Erythroblast (primary cell): ENCODE measurements around the gene STARD9.

ENCODE experiments used
- DNase-seq, 2 experiments: peaks; one replicate each; lab custom pipeline; 2025; lab: John Stamatoyannopoulos, UW
- GATA1 ChIP-seq: IDR thresholded peaks from 2 replicates; pipeline ENCODE4 v1.6.1; 2011; ENCODE audit warnings: low read depth, mild to moderate bottlenecking, control low read depth, low read length, moderate library complexity
- POLR2A ChIP-seq: IDR thresholded peaks from 2 replicates; pipeline ENCODE4 v1.6.1; 2011; ENCODE audit warnings: mild to moderate bottlenecking, low read length

The STARD9 gene

GRCh38 chr15:42603978-42604377 lies 28.6 kb downstream of the STARD9 start:
- TF ChIP-seq POLR2A (no peak), GATA1 (no peak)
- no peak for DNase-seq

GRCh38 chr15:42604894-42605744 lies 29.7 kb downstream of the STARD9 start:
- DNase-seq, result no peak
- no peak for TF ChIP-seq GATA1

GRCh38 chr15:42605796-42606195 lies 30.4 kb downstream of the STARD9 start:
- DNase-seq, result no peak
- no peak for TF ChIP-seq GATA1

GRCh38 chr15:42608110-42608531 lies 32.7 kb downstream of the STARD9 start:
- TF ChIP-seq POLR2A, result no peak
- DNase-seq, result peak; percentile 19 to 48

GRCh38 chr15:42608752-42609488 lies 33.5 kb downstream of the STARD9 start:
- TF ChIP-seq POLR2A (no peak), GATA1 (no peak)
- DNase-seq, result no peak

GRCh38 chr15:42611532-42611931 lies 36.1 kb downstream of the STARD9 start:
- TF ChIP-seq POLR2A (no peak), GATA1 (no peak)
- DNase-seq, result no peak

GRCh38 chr15:42612367-42612912 lies 37.0 kb downstream of the STARD9 start:
- peak in 1 of 2 experiments; percentile 7 for DNase-seq
- no peak for TF ChIP-seq GATA1
- no peak for TF ChIP-seq POLR2A

GRCh38 chr15:42616107-42616506 lies 40.7 kb downstream of the STARD9 start:
- TF ChIP-seq GATA1 (no peak), POLR2A (no peak)
- DNase-seq, result no peak

GRCh38 chr15:42619656-42620371 lies 44.4 kb downstream of the STARD9 start:
- no peak for TF ChIP-seq GATA1
- no peak for TF ChIP-seq POLR2A

GRCh38 chr15:42621386-42621785 lies 46.0 kb downstream of the STARD9 start:
- DNase-seq, result no peak
- TF ChIP-seq GATA1 (no peak), POLR2A (no peak)

More at GRCh38 chr15:42619656-42620371, 44.4 kb downstream of the STARD9 start:
- no peak for DNase-seq

GRCh38 chr15:42621996-42622925 lies 46.9 kb downstream of the STARD9 start:
- TF ChIP-seq POLR2A (no peak), GATA1 (no peak)
- no peak for DNase-seq

GRCh38 chr15:42623951-42624350 lies 48.5 kb downstream of the STARD9 start:
- no peak for DNase-seq
- no peak for TF ChIP-seq GATA1

GRCh38 chr15:42627485-42627884 lies 52.1 kb downstream of the STARD9 start:
- no peak for DNase-seq
- TF ChIP-seq POLR2A (no peak), GATA1 (no peak)
